DLD1 (cell line): ENCODE measurements around the gene RIPK1.

Source experiments
- in situ Hi-C: cut with HindIII; loops from 2 replicates; pipeline ENCODE4 v1.10.0; 2017; ENCODE audit warnings: low sequenced_read_pairs

RIPK1 gene

GRCh38 chr6:3079682-3080081 is 11.4 kb downstream of the RIPK1 start:
- in situ Hi-C loops = no loop called here

GRCh38 chr6:3081960-3082359 is 13.7 kb downstream of the RIPK1 start:
- in situ Hi-C loops = no loop called here

GRCh38 chr6:3085074-3085473 is 16.8 kb downstream of the RIPK1 start:
- in situ Hi-C loops = no loop called here

GRCh38 chr6:3086282-3086946 is 18.1 kb downstream of the RIPK1 start:
- in situ Hi-C loops = no loop called here

- in situ Hi-C loops = no loop called here
These were observed 20.2 kb downstream of the RIPK1 start for GRCh38 chr6:3088446-3088845.

- in situ Hi-C loops = no loop called here
These were observed 20.7 kb downstream of the RIPK1 start for GRCh38 chr6:3088968-3089367.

- in situ Hi-C loops = no loop called here
These were observed 21.7 kb downstream of the RIPK1 start for GRCh38 chr6:3090013-3090412.

- in situ Hi-C loops = no loop called here
These were observed 26.5 kb downstream of the RIPK1 start for GRCh38 chr6:3094815-3095214.

GRCh38 chr6:3102875-3103274 is 34.6 kb downstream of the RIPK1 start:
- in situ Hi-C loops = no loop called here

GRCh38 chr6:3108746-3109414 is 40.6 kb downstream of the RIPK1 start:
- in situ Hi-C loops = no loop called here

GRCh38 chr6:3109761-3110160 is 41.5 kb downstream of the RIPK1 start:
- in situ Hi-C loops = no loop called here

- in situ Hi-C loops = no loop called here
These were observed 46.1 kb downstream of the RIPK1 start for GRCh38 chr6:3114377-3114776.

GRCh38 chr6:3117912-3118352 is 49.6 kb downstream of the RIPK1 start:
- in situ Hi-C loops = no loop called here

- in situ Hi-C loops = no loop called here
These were observed 50.2 kb downstream of the RIPK1 start, which contains the start of gene BPHL for GRCh38 chr6:3118353-3119039. TSS of gene BPHL (plus strand) at chr6:3118711. CDS start at chr6:3118741, 30 bp downstream.

- in situ Hi-C loops = no loop called here
These were observed 50.9 kb downstream of the RIPK1 start for GRCh38 chr6:3119040-3119723.

GRCh38 chr6:3120765-3121089 is 52.4 kb downstream of the RIPK1 start:
- in situ Hi-C loops = no loop called here

- in situ Hi-C loops = no loop called here
These were observed 54.5 kb downstream of the RIPK1 start for GRCh38 chr6:3122823-3123182.

- in situ Hi-C loops = no loop called here
These were observed 56.4 kb downstream of the RIPK1 start for GRCh38 chr6:3124667-3125066.

- in situ Hi-C loops = no loop called here
These were observed 57.5 kb downstream of the RIPK1 start for GRCh38 chr6:3125815-3126214.

- in situ Hi-C loops = no loop called here
These were observed 60.2 kb downstream of the RIPK1 start for GRCh38 chr6:3128356-3129108.

- in situ Hi-C loops = no loop called here
These were observed 63.4 kb downstream of the RIPK1 start for GRCh38 chr6:3131695-3132094.
